Right ventricle myocardium superior (tissue), 1 donor: Measurements from ENCODE around the gene MTCL3.
A peak's percentile ranks its signal among the peaks of the same experiment; 100 is the strongest.

Experiments used
- ATAC-seq: fragments of 200-7000 bp; cut with Tn5 transposase; one replicate; pipeline ENCODE4 v1.9.1; 2020; ENCODE audit warnings: mild to moderate bottlenecking; ENCODE audit not compliant: poor library complexity
- DNase-seq: peaks from one replicate; pipeline ENCODE4 v3.0.0-alpha.2; 2020
- intact Hi-C: fragments of 100-400 bp; cut with DNase I; formaldehyde crosslinking; loops from one replicate; pipeline ENCODE4 v1.11.2; 2022
- donor health status: DM: no; HTN: yes; CAD: no; lungs with severe emphysema.

Gene MTCL3

GRCh38 chr6:127516662-127517273 is 2.4 kb downstream of the MTCL3 start:
- ATAC-seq = peak; percentile 64
- intact Hi-C loops = no loop called here
- no peak for DNase-seq

- DNase-seq (peak; percentile 76), ATAC-seq (peak; percentile 84)
- intact Hi-C loops = no loop called here
Observed at GRCh38 chr6:127515794-127516661, 3.1 kb downstream of the MTCL3 start.

GRCh38 chr6:127515234-127515793 is 3.8 kb downstream of the MTCL3 start:
- intact Hi-C loops = no loop called here
- peak; percentile 38 for ATAC-seq
- no peak for DNase-seq

DNA sequence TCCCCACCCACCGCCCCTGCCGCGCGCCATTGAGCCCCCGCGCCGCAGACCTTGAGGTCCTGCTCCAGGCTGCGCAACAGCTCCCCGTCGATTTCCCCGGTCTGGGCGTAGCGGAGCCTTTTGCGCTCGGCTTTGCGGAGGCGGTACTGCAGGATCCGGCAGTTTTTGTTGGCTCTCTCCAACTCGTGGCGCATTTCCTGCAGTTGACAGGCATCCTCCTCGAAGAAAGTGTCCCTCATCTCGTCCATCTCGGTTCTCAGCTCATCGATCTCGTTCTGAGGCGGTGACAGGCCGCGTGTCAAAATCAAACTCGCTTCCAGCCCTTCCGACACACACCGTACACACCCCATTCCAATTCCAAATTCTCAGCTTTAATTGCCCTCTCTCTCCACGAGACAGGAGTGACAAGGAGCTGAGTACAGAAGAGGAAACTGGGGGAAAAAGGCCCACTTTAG is 4.3 kb downstream of the MTCL3 start:
- peak; percentile 66 for DNase-seq
- peak; percentile 26 for ATAC-seq
- intact Hi-C loops = no loop called here

GRCh38 chr6:127514179-127514772 is 4.9 kb downstream of the MTCL3 start:
- DNase-seq (no peak), ATAC-seq (no peak)
- intact Hi-C loops = no loop called here

- ATAC-seq = no peak
- DNase-seq = no peak
- intact Hi-C loops = no loop called here
Observed at GRCh38 chr6:127513425-127513824, 5.7 kb downstream of the MTCL3 start.

DNA sequence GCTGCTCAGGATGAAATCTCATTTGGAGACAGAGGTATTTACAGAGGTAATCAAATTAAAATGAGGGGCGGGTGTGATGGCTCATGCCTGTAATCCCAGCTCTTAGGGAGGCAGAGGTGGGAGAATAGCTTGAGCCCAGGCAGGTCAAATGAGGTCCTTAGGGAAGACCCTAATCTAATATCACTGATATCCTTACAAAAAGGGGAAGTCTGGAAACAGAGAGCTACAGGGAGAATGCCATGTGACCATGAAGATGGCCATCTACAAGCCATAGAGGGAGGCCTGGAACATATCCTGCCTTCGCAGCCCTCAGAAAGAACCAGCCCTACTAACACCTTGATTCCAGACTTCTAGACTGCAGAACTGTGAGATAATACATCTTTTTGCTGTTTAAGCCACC is 8.3 kb downstream of the MTCL3 start:
- ATAC-seq (no peak), DNase-seq (no peak)
- intact Hi-C loops = no loop called here

- no peak for DNase-seq
- intact Hi-C loops = no loop called here
- ATAC-seq = no peak
Observed at GRCh38 chr6:127506894-127507293, 12.2 kb downstream of the MTCL3 start.

DNA sequence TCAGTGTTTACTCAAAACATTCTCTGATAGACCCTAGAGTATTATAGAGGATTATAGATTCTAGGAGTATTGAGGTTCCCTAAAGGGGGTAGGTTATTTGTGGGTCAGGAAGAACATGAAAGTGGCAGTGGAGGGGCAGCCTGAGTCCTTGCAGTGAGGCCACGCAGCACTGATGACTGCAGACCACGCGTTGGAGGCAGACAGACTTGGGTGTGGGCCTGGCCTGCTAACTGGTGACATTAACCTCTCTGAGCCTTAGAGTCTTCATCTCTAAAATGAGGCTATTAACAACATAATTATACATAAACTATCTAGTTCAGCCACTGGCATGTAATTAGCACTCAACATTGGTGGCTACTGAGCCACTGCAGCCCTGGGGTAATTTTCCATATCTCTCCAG is 16.1 kb downstream of the MTCL3 start:
- ATAC-seq (no peak), DNase-seq (no peak)
- intact Hi-C loops = no loop called here

DNA sequence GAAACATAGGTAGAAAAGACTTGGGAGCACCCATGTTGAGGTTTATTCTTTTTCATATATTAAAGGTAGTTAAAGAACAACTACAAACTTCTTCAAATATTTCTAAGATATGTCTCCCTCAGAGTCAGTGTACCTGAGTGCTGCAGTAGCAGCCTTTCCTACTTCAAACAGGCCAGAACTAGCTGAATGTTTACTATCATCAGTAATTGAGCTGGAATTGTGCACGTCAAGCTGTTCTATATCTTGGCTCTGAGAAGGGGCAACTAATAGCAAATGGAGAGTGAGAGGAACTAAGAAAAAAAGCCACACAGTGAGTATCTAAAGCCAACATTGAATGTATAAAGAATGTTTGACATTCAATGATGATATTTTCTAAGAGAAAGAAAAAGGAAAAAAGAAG is 21.7 kb downstream of the MTCL3 start:
- intact Hi-C loops = no loop called here
- no peak for DNase-seq

GRCh38 chr6:127496471-127496870 is 22.7 kb downstream of the MTCL3 start:
- ATAC-seq (no peak), DNase-seq (no peak)
- intact Hi-C loops = no loop called here

More for the DNA sequence above, 21.7 kb downstream of the MTCL3 start:
- no peak for ATAC-seq

DNA sequence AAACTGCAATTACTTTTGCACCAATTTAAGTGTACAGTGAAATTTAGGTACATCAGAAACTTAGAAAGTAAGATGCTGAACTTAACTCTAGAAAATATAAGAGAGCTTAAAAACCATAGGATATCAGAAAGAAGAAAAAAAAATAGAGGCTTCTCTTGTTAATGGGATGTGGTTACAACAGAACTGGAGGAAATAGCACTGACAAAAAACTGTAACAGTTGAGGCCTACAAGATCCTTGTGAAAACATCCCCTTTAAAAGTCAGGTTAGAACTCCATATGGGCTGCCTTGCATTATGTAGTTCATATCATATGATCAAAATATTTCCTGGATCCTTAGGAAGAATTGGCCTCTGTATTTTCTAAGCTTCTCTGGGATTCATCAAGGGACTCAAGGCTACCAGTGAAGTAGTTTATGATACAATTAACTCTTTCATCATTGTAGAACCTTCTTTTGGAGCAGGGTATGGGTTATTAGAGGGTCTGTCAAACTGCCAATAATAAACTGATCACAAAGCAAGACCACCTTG is 24.8 kb downstream of the MTCL3 start:
- intact Hi-C loops = no loop called here
- ATAC-seq (no peak), DNase-seq (no peak)

GRCh38 chr6:127489248-127489647 is 29.9 kb downstream of the MTCL3 start:
- DNase-seq (no peak), ATAC-seq (no peak)
- intact Hi-C loops = no loop called here

- ATAC-seq = no peak
Observed at GRCh38 chr6:127486934-127487333, 32.2 kb downstream of the MTCL3 start.

DNA sequence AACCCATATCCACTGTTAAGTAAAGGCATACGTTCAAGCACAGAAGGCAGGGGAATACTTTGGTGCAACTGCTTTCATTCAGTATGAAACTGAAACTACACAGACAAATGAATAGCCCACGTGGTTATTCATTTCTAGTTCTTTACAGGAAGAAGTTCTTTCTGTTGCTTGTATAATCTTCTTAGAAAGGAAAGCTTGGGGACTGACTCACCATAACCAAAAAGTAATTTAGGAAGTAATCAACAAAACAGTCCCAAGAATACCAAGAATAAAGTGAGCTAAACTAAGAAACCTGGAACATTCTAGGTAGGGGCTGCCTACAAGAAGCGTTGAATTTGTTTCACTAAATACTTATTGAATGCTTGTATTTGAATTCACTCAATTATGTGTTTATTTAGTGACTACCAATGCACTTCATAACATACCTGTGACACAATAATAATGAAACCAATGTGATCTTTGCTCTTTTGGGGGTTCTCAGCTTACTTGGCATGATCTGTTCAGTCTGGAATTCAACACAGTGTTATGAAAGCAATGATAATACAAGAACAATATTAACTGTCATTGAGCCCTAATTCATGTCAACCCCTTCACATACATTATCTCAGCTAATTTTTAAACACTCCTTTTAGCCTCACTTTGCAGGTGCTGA is 34.8 kb downstream of the MTCL3 start:
- DNase-seq (no peak), ATAC-seq (no peak)
- intact Hi-C loops = no loop called here

More at GRCh38 chr6:127486934-127487333, 32.2 kb downstream of the MTCL3 start:
- intact Hi-C loops = no loop called here
- DNase-seq = no peak

- intact Hi-C loops = no loop called here
- no peak for DNase-seq
- no peak for ATAC-seq
Observed at GRCh38 chr6:127483399-127484055, 35.6 kb downstream of the MTCL3 start.

DNA sequence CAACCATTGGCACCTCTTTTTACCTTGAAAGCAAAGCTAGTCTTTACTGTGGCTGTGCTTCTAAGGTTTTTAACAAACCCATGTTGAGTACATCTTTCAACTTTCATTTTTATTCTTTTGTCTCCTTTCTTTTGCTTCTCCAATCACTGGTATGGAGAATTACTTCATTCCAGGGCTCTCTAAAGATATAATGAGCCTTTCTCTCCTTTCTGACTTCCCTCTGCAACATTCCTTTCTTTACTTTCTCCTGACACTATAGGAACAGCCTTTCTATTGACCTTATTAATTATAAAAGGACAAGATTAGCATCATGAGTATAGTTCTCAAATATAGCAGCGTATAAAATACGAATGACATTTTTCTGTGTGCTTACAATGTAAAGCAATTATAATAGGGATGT is 36.8 kb downstream of the MTCL3 start:
- intact Hi-C loops = no loop called here
- DNase-seq = no peak
- no peak for ATAC-seq

DNA sequence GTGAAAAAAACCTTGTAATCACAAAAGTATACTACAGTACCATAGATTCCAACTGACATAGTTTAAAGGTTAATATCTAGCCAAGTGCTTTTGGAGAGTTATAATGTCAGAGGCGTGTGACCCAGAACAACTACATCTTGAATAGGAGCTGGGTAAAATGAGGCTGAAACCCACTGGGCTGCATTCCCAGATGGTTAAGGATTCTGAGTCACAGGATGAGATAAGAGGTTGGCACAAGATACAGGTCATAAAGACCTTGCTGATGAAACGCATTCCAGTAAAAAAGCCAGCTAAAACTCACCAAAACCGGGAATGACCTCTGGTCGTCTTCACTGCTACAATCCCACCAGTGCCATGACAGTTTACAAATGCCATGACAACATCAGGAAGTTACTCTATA is 37.5 kb downstream of the MTCL3 start:
- DNase-seq (no peak), ATAC-seq (no peak)
- intact Hi-C loops = no loop called here
